Mucosa of descending colon (tissue), 3 donors: ENCODE data around the gene LRRN3. TPM values are rescaled to one million over a fixed set of nuclear protein-coding genes. Genes with fewer than 3 reads are reported as not detected.

ENCODE experiments used
- ATAC-seq: fragments of 200-7000 bp; cut with Tn5 transposase; one replicate; pipeline ENCODE4 v1.9.1; 2020; ENCODE audit warnings: mild to moderate bottlenecking, moderate library complexity
- DNase-seq, 3 donors: peaks; one replicate each; pipeline ENCODE4 v3.0.0-alpha.2; 2020
- H3K36me3 ChIP-seq: fragments of 200-600 bp; one replicate; pipeline ENCODE4 v1.8.0; 2021; ENCODE audit warnings: low read depth, mild to moderate bottlenecking
- H3K4me1 ChIP-seq: fragments of 200-600 bp; one replicate; pipeline ENCODE4 v1.8.0; 2021; ENCODE audit warnings: low read depth, mild to moderate bottlenecking
- H3K4me3 ChIP-seq: fragments of 200-600 bp; one replicate; pipeline ENCODE4 v1.8.0; 2021; ENCODE audit warnings: mild to moderate bottlenecking
- H3K9me3 ChIP-seq: fragments of 200-600 bp; one replicate; pipeline ENCODE4 v1.8.0; 2021; ENCODE audit warnings: mild to moderate bottlenecking
- intact Hi-C, 2 donors: fragments of 100-400 bp; cut with DNase I in 1 of 2; cut with micrococcal nuclease in 1 of 2; formaldehyde crosslinking; loops; one replicate each; pipeline versions ENCODE4 v1.11.0 to v1.11.1; 2022; cut with DNase I, micrococcal nuclease
- total RNA-seq, 3 donors: library from RNA; stranded (reverse); fragmentation: NEBNext Ultra II Directional in 2 of 3; extraction: Animal tissue kit (Norgen Biotek cat#: 25700) in 2 of 3; gene quantifications; one replicate each; pipeline versions ENCODE4 v1.2.1 to v1.2.4, GENCODE V29; 2021 to 2023
- TF ChIP-seq, protein P1 (sequence below): fragments of 200-600 bp; IDR thresholded peaks from one replicate; pipeline ENCODE4 v1.8.0; 2022; ENCODE audit warnings: antibody characterized with exemption, mild to moderate bottlenecking
- donor health status: DM: no; HTN: no; CAD: no; lungs with moderate emphysema.
- donor health status: DM: no; HTN: no; CAD: no.
- donor health status: DM: no; HTN: yes; CAD: no.

Gene LRRN3
- total RNA-seq, 3 donors from 2014 or later: 0.29 to 0.80 (median 0.73) TPM

DNA sequence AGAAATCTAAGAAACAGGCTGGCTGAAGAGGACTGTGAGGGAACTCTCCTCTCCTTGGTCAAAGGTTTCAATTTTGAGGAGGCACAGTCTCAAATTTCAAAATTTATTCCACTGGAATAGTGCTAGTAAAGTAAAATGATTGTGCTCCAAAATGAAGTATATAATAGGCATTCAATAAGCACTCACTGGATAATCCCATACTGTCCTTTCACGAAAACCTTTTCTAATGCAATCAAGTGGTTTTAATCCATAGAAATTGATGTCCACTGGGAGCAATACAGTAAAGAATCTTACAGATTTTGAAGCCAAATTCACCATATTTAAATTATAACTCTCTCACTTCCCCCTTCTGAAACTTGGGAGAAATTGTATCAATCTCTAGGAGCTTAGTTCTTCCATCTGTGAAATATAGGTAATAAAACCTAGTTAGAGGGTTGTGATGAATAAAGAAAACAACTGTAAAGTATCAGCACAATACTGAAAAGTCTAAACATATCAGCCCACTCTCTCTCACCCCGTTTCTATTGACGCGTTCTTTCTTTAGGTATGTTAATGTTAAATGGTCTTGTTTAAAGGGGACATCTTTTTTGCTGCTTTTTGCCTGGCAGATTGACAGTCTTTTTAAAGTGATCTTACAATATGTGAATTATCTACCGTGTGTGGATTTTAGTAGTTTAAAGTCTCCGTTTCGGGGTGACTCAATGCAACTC, 40.8 kb upstream of the LRRN3 start:
- Histone ChIP-seq H3K4me3 (no peak overlapping the region), H3K36me3 (no peaks in the 10 kb centered on the region), H3K9me3 (no peaks in the 10 kb centered on the region), H3K4me1 (no peaks in the 10 kb centered on the region)
- DNase-seq: no peak
- ATAC-seq: no peak
- TF ChIP-seq, protein P1, sequence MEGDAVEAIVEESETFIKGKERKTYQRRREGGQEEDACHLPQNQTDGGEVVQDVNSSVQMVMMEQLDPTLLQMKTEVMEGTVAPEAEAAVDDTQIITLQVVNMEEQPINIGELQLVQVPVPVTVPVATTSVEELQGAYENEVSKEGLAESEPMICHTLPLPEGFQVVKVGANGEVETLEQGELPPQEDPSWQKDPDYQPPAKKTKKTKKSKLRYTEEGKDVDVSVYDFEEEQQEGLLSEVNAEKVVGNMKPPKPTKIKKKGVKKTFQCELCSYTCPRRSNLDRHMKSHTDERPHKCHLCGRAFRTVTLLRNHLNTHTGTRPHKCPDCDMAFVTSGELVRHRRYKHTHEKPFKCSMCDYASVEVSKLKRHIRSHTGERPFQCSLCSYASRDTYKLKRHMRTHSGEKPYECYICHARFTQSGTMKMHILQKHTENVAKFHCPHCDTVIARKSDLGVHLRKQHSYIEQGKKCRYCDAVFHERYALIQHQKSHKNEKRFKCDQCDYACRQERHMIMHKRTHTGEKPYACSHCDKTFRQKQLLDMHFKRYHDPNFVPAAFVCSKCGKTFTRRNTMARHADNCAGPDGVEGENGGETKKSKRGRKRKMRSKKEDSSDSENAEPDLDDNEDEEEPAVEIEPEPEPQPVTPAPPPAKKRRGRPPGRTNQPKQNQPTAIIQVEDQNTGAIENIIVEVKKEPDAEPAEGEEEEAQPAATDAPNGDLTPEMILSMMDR: no peak
- intact Hi-C loops: no loop called here

DNA sequence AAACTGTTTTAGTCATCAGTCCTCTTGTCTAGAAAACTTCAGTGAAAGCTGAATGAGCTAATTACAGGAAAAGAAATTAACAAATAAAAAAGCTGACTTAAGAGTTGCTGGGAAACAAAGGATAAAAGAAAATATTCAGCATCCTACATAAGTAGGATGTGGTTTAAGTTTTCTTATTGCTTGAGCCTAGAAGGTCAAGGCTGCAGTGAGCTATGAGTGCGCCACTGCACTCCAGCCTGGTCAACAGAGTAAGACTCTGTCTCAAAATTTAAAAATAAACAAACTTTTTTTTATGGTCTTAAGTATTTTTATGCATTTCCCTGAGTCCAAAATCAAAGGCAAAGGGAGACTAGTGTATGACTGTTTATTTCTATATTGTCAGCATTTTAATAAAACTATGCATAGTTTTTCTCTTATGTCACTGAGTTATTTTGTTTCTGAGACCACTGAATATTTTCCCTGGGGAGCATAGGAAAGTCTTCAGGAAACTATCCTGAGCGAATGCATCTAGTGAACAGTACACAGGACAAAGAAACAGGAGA, 40.0 kb upstream of the LRRN3 start:
- Histone ChIP-seq H3K4me3 (no peak overlapping the region), H3K4me1 (no peaks in the 10 kb centered on the region), H3K9me3 (no peaks in the 10 kb centered on the region), H3K36me3 (no peaks in the 10 kb centered on the region)
- ATAC-seq (no peak), DNase-seq (no peak)
- TF ChIP-seq, protein P1: no peak
- intact Hi-C loops: no loop called here

DNA sequence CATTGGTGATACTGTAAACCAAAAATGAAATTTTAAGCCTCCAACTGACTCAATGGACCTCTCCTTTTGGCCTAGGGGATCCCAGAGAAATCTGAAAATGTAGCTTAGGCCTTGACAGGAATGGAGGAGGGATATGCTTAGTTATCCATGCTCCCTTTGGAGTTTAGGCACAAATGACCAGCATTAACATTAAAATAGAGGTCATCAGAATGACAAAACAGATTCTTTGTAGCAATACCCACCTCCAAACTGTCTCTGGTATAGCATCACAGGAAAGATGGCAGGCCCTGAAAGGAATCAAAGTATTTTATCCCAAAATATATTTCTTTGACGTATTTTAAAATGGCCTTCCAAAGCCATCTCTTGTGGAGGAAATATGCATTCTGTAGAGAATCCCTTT, 39.1 kb upstream of the LRRN3 start:
- intact Hi-C loops: no loop called here
- H3K36me3 ChIP-seq: no peaks in the 10 kb centered on the region
- ATAC-seq (no peak), DNase-seq (no peak)
- no peaks in the 10 kb centered on the region for H3K9me3 ChIP-seq
- TF ChIP-seq, protein P1: no peak
- no peak overlapping the region for H3K4me3 ChIP-seq
- H3K4me1 ChIP-seq: no peaks in the 10 kb centered on the region

DNA sequence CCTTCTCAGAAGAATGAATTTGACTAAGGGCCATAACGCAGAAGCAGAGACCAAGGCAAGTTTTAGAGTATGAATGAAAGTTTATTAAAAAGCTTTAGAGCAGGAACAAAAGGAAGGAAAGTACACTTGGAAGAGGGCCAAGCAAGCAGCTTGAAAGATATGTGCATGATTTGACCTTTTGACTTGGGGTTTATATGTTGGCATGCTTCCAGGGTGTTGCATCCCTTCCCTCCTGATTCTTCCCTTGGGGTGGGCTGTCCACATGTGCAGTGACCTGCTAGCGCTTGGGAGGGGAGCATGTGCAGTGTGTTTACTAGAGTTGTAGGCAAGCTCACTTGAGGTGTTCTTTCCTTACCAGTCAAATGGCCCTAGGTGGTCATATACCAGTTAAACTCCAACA, 37.9 kb upstream of the LRRN3 start:
- Histone ChIP-seq H3K9me3 (no peaks in the 10 kb centered on the region), H3K36me3 (no peaks in the 10 kb centered on the region), H3K4me3 (no peak overlapping the region), H3K4me1 (no peaks in the 10 kb centered on the region)
- intact Hi-C loops: no loop called here
- TF ChIP-seq, protein P1: no peak
- DNase-seq: no peak
- no peak for ATAC-seq

DNA sequence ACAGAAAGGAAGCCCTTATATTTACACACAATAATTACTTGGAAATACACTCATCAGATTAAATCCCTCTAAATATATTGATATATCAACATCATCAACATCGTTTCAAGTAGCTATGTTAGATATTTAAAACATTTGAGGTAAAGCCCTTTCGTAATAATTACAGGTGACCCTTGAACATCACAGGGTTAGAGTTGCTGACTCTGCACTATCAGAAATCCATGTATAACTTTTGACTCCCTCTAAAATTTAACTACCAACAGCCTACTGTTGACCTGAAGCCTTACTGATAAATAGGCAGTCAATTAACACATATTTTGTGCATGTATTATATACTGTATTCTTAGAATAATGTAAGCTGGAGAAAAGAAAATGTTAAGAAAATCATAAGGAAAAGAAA, 34.6 kb upstream of the LRRN3 start:
- no peak overlapping the region for H3K4me3 ChIP-seq
- DNase-seq: no peak
- TF ChIP-seq, protein P1: no peak
- H3K36me3 ChIP-seq: no peaks in the 10 kb centered on the region
- no peaks in the 10 kb centered on the region for H3K4me1 ChIP-seq
- intact Hi-C loops: no loop called here
- no peak for ATAC-seq
- no peaks in the 10 kb centered on the region for H3K9me3 ChIP-seq
